HG03103 (cell line): ENCODE results near the gene NOL8.
A peak's percentile ranks its signal among the peaks of the same experiment; 100 is the strongest.

Experiments used
- ATAC-seq: cut with Tn5 transposase; IDR thresholded peaks from one replicate; pipeline ENCODE4 v1.9.1; 2021; ENCODE audit warnings: low read depth; ENCODE audit not compliant: unreplicated experiment

Gene NOL8

DNA sequence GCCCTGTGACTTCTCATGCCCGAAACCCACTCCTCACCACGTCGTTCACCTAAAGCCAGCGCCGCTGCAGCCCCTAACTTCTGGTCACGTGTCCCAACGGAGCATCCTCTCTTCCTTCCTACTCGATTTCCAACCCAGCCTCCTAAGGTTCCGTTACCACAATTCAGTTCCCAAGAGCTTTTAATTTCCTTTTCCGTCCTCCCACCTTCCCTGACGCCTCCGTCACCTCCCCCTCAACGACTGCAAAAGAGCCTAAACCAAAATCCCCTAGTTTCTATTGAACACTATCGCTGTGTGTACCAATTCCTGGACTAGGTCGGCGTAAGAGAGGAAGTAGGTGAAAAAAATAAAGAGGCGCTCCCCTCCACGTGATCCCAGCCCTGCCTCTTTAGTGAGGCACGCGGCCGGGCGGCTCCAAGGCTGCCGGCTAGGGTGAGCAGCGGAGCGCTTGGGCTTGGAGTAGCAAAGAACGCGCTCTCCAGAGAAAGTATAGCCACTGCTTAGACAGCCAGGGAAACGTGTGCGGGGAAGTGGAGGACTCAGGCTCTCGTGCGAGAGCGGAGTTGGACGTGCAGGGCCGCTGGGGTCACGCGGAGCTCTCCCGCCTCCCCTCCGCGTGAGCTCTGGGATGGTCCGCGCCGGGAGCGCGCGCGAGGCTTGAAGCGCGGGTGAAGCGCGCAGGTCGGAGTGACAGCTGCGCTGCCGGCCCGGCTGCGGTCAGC lies at the start of gene NOL8, which contains the start of gene CENPP:
TSS of gene NOL8 (minus strand) at position 82 of the 722 bp plus-strand sequence. CDS start 1,189 bp downstream, outside the sequence.
TSS of gene CENPP (plus strand) at position 685 of the 722 bp plus-strand sequence.
- peak; percentile 87 for ATAC-seq

DNA sequence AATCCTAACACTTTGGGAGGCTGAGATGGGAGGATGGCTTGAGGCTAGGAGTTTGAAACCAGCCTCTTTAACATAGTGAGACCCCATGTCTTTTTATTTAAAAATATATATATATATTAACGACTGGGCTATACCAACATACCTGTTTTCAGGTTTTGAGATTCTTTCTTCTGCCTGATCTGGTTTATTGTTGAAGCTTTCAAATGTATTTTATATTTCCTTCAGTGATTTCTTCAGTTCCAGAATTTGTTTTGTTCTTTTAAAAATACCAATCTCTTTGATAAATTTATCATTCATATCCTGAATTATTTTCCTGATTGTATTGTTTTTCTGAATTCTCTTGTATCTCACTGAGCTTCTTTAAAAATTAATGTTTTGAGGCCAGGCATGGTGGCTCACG lies 48.0 kb upstream of the NOL8 start:
- no peak for ATAC-seq

DNA sequence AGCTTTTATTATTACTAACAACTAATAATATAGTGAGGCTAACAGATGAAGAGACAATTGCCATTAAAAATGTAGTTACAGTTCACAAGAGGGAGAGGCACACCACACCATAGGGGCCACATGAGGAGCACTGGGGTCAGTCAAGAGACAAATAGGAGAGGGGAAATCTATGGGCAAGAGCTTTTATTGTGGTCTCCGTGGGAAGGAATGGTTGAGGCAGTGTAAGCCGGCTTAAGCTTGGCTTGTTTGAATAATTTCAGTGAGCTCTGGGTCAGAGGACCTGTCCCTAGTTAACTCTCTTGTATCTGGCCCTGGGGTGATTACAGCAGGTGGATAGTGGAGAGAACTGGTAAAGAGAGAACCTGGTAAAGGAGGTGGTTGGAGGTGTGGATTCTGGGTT lies 43.9 kb upstream of the NOL8 start:
- no peak for ATAC-seq

DNA sequence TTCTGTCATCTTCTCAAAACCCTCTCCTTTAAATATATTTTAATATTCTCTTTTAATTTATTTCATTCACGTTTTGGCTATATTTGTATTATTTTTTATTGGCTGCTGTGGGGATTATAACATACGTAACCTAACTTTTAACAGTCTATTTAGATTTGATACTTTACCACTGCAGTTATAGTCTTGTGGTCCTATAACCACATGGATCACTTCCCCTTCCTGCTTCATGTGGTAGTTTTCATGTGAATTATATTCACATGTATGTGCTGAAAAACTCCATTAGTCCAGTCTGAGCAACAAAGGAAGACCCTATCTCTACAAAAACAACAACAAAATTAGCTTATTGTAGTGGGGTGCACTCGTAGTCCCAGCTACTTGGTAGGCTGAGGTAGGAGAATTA lies 34.9 kb upstream of the NOL8 start:
- no peak for ATAC-seq

DNA sequence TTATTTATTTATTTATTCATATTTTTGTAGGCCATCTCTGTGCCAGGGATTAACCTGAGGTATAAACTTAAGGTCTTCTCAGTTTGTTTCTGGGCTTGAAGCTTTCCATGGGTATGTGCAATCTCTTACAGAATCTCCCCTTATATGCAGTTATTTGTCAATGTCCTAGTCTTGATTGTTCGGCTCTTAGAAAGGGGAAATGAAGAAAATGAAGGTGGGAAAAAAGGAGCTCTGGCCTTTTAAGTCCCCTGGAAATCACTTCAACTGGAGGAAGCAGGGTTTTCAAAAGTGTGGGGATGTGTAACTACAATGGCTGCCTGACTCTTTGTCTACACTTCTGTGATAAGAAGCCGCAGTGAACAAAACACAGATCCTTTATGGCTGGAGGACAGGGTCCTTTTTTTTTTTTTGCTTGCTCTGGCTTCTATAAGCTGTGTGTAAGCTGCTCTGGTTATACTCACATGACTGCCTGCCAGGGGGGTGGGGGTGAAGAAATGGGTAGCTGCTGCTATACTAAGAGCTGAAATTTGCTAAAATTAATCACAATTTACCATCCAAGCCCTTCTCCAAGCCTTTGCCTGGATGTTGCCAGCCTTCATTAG lies 34.3 kb upstream of the NOL8 start:
- ATAC-seq: no peak

DNA sequence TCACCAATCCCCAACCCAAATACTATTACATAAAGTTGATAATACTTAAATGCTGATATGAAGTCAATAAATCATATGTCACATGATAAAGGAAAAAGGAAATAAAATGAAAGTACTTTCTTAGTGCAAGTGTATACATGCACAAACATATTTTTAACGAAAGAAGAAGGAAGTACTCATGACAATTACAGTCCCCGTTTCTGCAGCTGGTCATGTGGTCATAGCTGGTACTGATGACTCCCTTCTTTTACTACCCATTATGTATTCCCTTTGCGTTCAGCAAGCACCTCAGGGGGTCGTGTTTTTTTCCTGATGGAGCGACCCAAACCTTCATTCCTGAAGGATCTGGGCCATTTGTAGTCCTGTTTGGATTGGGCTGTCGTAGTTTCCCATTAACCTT lies 27.9 kb upstream of the NOL8 start:
- no peak for ATAC-seq

DNA sequence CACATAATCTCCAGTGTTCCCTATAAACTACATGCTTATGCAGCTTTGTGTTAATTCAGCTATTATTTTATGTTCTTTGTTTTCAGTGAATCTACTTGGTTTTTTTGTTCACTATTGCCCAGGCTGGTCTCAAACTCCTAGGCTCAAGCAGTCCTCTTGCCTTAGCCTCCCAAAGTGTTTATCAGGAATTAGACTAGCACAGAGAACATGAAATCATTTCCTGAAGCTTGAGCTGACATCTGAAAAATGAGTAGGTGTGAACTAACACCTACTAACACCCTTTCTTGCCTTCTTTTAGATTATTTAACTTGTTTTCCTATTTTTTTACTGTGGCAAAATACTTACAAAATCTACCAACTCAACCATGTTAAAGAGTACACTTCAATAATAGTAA lies 25.6 kb upstream of the NOL8 start:
- ATAC-seq: no peak

DNA sequence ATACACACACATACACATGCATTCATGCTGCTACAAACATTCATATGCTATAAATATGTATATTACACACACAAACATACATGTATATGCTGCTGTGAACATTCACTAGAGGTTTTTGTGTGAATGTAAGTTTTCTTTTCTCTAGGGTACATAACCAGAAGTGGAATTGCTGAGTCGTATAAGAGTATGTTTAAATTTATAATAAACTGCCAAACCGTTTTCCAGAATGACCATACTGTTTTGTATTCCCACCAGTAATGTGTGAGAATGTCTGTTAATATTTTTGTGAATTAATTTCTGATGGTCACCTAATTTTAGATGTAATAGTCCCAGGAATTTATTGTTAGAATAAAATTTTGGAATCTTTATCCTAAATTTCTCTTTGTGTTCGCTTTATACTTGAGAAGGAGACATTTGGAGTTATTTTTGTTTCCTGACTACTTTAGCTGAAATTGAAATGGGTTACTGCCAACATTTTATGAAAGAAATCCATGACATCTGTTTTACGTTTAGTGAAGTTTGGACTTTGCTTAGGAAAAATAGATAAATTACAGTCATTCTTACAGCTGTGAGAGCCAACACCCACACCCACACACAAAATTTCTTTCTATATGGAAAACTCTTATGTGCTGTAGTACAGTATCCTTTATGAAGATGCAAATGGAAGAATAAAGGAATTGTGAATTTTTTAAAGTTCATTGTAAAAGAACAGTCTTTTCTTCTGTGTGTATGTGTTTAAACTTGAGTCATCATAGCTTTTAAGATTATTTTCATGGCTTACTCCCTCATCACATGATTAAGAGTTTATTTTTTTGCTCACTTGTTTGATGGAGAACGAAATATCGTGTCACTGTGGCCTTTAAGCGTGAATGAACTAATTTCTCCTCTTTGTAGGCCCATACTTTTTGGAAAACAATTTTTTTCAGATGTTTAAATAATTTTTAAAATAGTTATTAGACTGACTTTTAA lies 24.9 kb upstream of the NOL8 start:
- ATAC-seq: no peak

DNA sequence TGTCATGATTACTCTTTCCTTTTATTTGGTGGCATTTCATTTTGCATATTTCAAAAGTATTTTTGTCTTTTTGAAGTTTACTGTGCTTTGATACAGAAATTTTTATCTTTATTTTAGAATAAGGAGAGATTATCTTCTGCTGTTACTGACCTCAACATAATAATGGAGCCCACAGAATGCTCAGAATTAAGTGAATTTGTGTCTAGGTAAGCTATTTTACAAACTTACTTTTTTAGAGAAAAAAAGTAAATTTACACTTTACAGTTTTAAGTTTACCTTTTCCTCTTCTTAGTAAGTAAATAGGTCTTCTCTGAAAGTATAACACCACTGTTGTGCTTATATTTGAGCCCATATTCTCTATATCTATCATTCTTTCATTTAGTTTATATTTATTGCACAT lies 20.4 kb upstream of the NOL8 start:
- ATAC-seq: no peak

DNA sequence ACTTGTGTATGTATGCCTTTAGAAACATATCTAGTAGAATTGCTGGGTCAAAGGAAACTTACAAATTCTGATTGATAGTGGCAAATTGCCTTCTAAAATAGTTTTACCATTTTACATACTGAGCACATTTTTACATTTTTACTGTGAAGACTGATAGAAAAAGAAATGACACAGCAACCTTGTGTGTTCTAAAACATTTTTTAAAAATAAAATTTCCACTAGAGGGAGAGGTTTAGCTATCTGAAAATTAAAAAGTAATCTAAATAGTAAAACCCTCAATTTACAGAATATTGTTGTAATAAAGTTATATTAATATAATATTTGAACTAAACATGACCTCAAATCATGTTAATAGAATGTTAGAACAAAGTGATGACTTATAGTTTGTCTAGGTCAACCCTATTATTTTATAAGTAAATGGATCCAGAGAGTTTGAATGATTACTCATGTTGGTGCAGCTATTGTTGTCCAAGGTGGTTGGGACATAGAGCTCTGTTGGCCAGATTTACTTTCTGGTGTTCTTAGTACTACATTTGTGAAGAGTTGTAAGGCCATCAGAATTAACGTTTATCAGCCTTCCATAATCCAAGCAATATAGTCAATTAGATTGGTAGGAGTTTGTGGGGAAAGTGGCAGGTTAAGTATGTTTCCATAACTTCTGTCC lies 17.8 kb upstream of the NOL8 start:
- ATAC-seq: no peak

DNA sequence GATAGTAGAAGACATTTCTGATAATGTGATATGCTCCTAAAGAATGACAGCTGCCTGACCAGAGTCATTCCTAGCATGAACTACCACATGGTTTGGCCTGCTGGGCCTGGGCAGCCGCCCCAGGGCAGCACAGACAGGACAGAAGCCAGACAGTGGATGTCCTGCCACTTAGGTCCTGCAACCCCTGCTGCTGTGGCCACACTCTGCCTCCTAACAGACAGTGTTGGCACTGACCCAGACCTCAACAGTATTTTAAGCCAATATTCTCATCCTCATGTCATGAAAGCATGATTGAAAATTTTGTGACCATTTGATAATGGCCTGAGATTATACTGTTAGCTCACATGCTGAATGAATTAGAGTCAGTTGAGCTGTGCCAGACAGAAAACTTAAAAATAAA lies 16.4 kb upstream of the NOL8 start:
- ATAC-seq: no peak

DNA sequence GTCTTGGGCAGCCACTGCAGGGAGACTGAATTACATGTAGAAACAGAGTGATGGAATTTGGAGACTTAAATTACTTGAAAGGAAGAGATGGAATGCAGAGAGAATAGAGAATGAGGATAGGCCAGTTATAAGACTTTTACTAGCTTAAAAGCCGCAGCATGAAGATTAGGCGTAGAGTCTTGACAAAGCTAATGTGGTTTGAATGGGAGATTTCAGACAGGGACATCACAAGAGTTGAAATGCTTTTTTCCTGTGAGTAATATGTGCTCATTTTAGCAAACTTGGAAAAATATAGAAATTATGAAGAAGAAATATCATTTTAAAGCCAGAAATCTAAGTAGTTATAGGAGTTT lies 8.1 kb upstream of the NOL8 start:
- ATAC-seq: no peak

DNA sequence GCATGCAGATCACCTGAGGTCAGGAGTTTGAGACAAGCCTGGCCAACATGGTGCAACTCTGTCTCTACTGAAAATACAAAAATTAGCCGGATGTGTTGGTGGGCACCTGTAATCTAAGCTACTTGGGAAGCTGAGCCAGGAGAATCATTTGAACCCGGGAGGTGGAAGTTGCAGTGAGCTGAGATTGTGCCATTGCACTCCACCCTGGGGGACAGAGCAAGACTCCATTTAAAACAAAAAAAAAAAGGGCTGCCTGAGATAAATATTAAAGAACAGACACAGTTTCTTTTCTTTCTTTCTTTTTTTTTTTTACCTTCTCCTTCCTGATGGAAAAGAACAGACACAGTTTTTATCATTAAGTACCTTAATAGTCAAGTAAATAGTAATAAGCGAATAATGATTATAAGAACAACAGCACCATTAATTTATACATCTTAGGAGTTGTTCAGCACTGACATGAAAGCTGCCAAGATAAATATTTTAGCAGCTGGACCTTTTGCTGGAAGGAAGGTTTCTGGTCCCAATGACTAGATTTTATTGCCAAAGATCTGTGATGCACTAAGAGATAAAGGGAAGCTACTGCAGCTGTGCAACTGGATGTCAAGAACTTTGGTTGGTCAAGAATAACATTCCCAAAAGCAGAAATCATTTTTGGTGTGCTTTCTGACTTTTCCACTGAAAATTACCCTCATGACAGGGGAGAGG lies 7.6 kb upstream of the NOL8 start:
- ATAC-seq: no peak

DNA sequence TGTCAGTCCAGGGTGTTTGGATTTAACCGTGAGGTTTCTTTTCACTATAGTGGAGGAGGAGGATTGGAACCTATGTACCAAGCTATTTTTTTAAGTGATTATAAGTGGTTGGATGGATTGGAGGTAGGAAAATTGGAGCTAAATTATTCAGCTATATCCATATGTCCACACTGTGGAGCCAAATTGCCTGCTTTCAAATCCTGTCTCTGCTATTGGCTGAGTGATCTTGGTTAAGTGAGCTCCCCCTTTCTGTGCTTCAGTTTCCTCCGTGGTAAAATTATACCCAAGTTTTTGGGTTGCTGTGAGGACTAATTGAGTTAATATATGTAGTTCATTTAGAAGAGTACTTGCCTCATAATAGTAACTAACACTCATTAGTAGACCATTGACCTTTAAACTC lies 3.1 kb upstream of the NOL8 start:
- no peak for ATAC-seq

DNA sequence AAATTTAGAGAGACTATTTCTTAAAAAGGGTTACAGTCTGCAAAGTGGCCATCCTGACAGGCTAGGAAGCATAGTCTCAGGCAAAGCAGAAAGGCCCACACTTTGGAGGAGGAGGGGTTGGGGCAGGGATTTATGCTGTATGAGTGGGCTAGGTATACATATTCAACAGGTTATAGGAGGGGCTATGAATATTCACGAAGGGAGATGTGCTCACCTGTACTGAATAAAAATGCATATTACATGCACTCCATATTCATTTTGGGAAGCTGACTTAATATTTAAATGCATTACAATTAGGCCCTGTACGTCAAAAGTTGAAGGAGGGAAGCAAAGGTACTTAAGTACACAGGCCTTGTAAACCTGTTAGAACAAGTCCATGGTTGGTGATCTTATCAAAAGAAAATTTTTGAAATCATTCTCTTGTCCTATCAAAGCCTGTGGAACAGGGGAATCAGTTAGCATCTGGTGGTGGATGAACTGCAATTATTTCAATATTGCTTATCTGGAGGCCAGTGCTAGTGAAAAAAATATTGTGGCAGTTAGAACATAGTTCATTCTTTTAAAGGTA lies 2.2 kb upstream of the NOL8 start:
- no peak for ATAC-seq

DNA sequence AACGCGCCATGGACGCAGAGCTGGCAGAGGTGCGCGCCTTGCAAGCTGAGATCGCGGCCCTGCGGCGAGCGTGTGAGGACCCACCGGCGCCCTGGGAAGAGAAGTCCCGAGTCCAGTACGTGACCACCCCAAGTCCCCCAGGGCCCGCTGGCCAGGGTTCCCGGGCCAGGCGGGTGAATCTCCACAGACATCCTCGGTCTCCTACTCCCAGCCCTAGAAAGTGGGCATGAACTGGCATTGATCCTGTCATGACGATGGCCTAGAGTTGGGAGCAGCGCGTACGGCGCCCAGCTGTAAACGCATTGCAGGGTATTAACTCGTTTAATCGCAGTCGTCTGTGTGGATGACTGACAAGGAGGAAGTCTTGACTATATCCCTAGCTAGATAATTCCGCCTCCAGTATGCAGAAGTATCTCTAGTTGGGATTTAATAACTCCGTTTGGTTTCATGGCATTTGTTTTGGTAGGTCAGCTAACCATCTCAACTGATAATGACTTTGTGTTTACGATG lies 896 bp upstream of the NOL8 start:
- peak; percentile 5 for ATAC-seq

DNA sequence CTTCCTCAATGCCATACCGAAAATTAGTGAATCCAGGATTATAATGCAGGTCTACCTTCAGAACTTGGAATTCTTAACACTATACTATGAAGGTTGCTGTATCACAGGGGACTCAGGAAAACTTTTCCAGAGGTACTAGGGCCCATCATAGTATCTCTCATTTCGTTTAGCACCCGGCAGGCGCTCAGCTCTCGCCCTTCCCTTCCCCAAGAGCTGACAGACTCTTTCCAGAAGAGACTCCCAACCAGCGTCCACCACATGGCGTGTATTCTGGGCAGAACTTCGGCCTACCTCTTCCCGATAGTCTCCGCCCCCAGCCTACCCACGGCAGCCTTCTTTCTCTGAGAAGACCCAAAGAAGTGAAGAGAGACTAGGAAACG lies 271 bp downstream of the NOL8 start:
- no peak for ATAC-seq

DNA sequence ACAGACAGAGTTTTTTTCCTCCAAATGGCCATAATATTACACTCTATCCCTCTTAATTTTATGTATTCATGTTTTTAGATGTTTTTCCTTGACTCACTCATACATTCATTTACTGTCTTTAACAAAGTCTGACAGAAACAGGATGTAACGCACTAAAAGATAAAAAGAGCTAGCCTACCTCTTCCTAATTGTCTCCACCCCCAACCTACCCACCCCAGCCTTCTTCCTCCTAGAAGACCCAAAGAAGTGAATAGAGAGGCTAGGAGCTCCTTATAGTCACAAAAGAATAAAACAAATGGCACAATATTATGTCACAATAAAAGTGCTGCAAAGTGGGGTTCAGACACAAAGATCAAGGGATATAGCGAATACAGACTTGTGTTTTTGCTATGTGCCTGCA lies 719 bp downstream of the NOL8 start:
- ATAC-seq: no peak

DNA sequence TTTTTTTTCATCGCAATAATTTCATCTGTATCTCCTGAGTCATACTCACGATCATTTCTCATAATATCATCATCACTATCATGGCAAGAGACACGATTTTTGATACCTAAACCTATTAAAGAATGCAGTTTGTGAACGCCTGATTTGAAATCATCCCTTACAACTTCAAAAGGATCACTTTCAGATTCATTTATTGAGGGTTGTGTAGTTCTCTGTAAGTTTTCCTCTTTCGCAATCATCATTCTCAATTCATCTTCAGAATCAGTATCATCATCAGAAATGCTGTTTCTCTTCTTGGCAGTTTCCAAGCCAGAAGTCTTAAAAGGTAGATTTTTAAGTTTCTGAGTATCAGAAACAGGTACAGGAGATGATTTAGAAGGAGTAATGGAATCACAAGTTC lies 9.7 kb downstream of the NOL8 start:
- no peak for ATAC-seq

DNA sequence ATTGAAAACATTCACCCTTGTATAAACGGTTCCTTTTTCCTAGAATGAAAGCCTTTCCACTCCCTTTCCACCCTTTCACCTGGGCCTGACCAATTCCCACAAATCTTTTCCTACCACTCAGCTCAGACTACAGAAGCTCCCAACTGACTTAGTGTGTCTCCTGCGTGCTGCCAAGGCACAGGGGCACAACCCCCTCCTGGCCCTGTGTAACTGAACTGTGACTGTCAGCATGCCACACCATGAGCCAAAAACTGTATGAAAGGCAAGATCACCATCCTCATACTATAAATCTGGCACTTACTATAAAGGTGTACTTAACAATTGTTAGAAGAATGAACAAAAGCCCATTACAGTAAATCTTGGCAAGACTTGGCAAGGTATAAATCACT lies 11.5 kb downstream of the NOL8 start:
- no peak for ATAC-seq
